Choroid plexus epithelial cell (primary cell): Measurements from ENCODE around the gene PUS10.

Experiments
- DNase-seq: peaks from one replicate; pipeline ENCODE4 v3.0.0-alpha.2; 2010; ENCODE audit warnings: low read depth
- H3K4me3 ChIP-seq: 2 replicates; pipeline ENCODE4 v1.5.1; 2011; ENCODE audit warnings: low read depth, mild to moderate bottlenecking, control low read depth, low read length, moderate library complexity
- TF ChIP-seq, protein P1 (sequence below): conservative IDR thresholded peaks from 2 replicates; pipeline ENCODE4 v1.5.1; 2011; ENCODE audit warnings: low read depth, mild to moderate bottlenecking, control low read depth, inconsistent platforms, low read length, moderate library complexity

PUS10 gene, protein sequence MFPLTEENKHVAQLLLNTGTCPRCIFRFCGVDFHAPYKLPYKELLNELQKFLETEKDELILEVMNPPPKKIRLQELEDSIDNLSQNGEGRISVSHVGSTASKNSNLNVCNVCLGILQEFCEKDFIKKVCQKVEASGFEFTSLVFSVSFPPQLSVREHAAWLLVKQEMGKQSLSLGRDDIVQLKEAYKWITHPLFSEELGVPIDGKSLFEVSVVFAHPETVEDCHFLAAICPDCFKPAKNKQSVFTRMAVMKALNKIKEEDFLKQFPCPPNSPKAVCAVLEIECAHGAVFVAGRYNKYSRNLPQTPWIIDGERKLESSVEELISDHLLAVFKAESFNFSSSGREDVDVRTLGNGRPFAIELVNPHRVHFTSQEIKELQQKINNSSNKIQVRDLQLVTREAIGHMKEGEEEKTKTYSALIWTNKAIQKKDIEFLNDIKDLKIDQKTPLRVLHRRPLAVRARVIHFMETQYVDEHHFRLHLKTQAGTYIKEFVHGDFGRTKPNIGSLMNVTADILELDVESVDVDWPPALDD

DNA sequence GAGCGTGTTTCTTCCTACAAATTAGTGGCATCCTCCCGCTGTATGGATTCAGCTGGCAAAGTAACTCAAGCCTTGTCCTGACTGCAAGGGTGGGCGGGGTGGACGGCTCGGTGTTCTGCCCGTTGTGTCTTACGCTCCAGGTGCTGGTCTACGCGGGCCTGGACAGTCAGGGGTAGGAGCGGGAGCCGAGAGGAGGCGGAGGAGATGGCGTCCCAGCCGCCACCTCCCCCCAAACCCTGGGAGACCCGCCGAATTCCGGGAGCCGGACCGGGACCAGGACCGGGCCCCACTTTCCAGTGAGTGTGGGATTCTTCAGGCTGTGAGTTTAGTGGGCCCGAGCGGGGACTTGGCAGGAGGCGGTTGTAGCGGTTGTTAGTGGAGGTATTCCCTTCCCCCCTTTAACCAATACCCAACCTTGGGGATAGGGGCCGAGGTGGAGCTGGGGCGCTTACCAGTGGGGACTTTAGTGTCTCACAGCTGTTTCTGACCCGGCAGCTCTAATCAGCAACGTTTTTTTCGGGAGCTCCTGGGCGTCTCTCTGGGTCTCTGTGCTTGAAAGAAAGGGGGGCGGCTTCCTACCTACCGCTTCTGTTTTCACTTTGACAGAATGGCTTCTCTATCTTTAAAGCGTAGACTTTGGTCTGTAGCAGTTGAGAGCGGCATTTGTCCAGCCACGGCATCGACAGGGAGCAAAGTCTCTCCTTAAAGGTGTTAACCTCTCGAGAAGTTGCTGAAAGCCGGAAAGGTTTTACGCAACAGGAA lies at the start of gene PUS10, which contains the start of gene PEX13:
PUS10 (minus strand) TSS at position 700 of the 762 bp plus-strand sequence. CDS start 6,365 bp downstream, outside the sequence.
PEX13 (plus strand) TSS at position 165 of the 762 bp plus-strand sequence; CDS start at position 205, 40 bp downstream.
- DNase-seq, result peak; percentile 70
- peak within 1 kb of the TSS; percentile 92 for H3K4me3 ChIP-seq
- TF ChIP-seq, protein P1, sequence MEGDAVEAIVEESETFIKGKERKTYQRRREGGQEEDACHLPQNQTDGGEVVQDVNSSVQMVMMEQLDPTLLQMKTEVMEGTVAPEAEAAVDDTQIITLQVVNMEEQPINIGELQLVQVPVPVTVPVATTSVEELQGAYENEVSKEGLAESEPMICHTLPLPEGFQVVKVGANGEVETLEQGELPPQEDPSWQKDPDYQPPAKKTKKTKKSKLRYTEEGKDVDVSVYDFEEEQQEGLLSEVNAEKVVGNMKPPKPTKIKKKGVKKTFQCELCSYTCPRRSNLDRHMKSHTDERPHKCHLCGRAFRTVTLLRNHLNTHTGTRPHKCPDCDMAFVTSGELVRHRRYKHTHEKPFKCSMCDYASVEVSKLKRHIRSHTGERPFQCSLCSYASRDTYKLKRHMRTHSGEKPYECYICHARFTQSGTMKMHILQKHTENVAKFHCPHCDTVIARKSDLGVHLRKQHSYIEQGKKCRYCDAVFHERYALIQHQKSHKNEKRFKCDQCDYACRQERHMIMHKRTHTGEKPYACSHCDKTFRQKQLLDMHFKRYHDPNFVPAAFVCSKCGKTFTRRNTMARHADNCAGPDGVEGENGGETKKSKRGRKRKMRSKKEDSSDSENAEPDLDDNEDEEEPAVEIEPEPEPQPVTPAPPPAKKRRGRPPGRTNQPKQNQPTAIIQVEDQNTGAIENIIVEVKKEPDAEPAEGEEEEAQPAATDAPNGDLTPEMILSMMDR, result no peak

DNA sequence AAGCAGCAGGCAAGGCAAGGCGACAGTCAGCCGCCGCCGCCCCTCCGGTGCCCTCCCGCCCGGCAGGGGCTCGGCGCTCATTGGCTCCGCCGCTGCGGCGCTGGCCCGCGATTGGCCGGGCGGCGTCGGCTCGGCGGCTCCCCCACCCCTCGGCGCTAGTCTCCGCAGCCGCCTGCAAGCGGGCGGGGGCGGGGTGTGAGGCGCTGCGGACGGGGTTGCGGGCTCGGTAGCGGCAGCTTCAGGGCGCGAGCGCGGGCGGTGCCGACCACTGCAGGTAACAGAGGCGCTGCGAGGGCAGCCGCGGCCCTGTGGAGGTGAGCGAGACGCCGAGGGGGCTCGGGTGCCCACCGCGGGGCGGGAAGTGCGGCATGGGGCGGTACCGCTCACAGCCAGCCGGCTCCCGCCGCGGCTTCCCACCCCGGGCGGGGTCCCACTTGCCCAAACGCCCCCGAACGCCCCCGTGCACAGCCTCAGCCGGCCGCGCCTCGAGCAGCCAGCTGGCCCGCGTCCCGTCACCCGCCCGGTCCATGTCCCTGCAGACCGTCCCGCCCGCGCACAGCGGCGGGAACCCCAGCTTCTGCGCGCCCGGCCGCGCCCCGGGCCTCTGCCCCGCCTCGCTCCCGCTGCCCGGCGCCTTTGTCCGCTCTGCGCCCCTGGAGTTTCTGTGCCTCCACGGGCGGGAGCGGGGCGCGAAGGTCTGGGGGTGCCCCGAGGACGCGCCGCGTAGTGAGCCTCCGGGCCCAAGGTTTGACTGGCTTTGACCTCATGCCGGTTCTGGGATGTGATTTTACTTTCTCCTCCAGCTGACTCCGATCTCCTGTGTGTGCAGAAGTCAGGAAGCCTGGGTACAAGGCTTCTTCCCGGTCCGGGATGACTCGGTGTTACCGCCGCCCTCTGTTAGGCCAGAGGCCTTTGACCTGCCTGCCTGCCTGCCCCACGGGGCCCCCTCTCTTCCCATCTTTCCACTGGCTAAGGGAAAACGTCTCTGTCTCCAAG lies 48.0 kb upstream of the PUS10 start, which contains the start of gene SANBR:
SANBR (plus strand) TSS at position 158 of the 996 bp plus-strand sequence. CDS start 4,480 bp downstream, outside the sequence.
- H3K4me3 ChIP-seq, result peak within 1 kb of the TSS; percentile 88
- TF ChIP-seq, protein P1, result no peak
- peak; percentile 77 for DNase-seq

DNA sequence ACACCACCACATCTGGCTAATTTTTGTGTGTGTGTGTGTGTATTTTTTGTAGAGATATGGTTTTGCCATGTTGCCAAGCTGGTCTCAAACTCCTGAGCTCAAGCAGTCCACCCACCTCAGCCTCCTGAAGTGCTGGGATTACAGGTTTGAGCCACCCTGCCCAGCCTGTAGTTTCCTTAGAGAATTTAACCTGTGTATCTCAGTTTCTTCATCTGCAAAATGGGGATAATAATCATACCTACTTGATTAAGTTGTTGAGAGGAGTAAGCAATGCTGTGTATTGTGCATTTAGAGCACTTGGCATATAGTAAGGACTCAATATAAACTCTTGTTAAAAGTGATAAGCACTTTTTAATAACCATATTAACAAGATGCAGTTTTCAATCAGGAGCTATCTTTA lies 41.3 kb upstream of the PUS10 start:
- TF ChIP-seq, protein P1, result no peak
- no peak overlapping the region for H3K4me3 ChIP-seq
- DNase-seq, result no peak

DNA sequence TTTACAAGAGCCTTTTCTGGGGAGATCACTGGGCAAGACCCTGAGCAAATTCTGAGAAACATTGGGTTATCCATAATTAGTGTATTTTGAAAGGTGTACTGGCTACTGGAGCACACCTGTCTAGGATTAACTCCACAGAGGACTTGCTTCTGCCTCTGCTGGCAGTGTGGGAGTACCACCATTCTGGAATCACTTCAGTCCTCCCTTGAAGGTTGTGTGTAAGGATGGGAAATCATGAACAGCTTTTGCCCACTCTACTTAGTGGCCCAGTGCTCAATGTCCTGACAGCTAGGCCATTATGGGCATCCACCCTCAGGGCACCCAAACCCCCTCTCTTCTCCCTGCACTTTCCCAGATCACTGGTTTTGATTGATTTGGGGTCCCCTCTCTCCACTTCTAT lies 39.5 kb upstream of the PUS10 start:
- no peak for DNase-seq
- TF ChIP-seq, protein P1, result no peak
- H3K4me3 ChIP-seq, result no peak overlapping the region

DNA sequence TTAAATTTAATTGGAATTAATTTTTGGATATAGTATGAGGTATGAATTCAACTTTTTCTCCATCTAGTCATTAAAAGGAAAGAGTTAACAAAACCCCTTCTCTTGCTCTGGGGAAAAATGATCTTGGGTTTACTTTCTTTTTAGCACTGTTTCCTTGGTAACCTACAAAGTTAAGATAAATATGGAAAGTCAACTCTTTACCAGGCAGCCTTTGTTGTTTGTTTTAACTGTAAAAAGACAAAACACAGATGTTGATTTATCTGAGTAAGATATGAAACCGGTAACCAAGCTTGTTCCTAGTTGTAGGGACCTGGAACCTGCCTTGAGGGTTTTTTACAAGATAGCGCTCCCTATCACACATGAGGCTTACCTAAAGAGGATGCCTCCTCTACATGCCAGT lies 37.5 kb upstream of the PUS10 start:
- H3K4me3 ChIP-seq, result no peak overlapping the region
- TF ChIP-seq, protein P1, result no peak
- DNase-seq, result peak; percentile 30

GRCh38 chr2:61045999-61046398 lies 27.9 kb upstream of the PUS10 start:
- TF ChIP-seq, protein P1, result no peak
- H3K4me3 ChIP-seq, result no peak overlapping the region
- DNase-seq, result peak; percentile 53
